Measurements from ENCODE around the gene SV2C.

- no peak for TF ChIP-seq ZNF317 (CRISPR knock-in tag; IDR thresholded peaks at IDR 0.05; ENCODE audit: borderline replicate concordance, low read depth)
- no peak for TF ChIP-seq JUN (CRISPR knock-in tag; IDR thresholded peaks at IDR 0.05)
- TF ChIP-seq, protein P1, sequence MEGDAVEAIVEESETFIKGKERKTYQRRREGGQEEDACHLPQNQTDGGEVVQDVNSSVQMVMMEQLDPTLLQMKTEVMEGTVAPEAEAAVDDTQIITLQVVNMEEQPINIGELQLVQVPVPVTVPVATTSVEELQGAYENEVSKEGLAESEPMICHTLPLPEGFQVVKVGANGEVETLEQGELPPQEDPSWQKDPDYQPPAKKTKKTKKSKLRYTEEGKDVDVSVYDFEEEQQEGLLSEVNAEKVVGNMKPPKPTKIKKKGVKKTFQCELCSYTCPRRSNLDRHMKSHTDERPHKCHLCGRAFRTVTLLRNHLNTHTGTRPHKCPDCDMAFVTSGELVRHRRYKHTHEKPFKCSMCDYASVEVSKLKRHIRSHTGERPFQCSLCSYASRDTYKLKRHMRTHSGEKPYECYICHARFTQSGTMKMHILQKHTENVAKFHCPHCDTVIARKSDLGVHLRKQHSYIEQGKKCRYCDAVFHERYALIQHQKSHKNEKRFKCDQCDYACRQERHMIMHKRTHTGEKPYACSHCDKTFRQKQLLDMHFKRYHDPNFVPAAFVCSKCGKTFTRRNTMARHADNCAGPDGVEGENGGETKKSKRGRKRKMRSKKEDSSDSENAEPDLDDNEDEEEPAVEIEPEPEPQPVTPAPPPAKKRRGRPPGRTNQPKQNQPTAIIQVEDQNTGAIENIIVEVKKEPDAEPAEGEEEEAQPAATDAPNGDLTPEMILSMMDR (IDR thresholded peaks at IDR 0.05), result no peak
- TF ChIP-seq, protein P2, sequence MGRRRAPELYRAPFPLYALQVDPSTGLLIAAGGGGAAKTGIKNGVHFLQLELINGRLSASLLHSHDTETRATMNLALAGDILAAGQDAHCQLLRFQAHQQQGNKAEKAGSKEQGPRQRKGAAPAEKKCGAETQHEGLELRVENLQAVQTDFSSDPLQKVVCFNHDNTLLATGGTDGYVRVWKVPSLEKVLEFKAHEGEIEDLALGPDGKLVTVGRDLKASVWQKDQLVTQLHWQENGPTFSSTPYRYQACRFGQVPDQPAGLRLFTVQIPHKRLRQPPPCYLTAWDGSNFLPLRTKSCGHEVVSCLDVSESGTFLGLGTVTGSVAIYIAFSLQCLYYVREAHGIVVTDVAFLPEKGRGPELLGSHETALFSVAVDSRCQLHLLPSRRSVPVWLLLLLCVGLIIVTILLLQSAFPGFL (CRISPR knock-in tag; IDR thresholded peaks at IDR 0.05; ENCODE audit: borderline replicate concordance), result no peak
- no peak for TF ChIP-seq ELF4 (CRISPR knock-in tag; IDR thresholded peaks at IDR 0.05; ENCODE audit: low read depth)
- TF ChIP-seq SP1 (CRISPR knock-in tag; conservative IDR thresholded peaks at IDR 0.05), result no peak
These were observed 111.2 kb downstream of the SV2C start for GRCh38 chr5:76194340-76194739.
